Keratinocyte (primary cell): Measurements from ENCODE around the gene BBS1. TPM values are rescaled to one million over a fixed set of nuclear protein-coding genes. Genes with fewer than 3 reads are reported as not detected.
"Not testable (repeated sequence)": the region's sequence is repeated elsewhere in the genome, so short reads cannot be mapped to it uniquely, and the experiment has no call there.

ENCODE experiments used
- DNase-seq: peaks from one replicate; pipeline ENCODE4 v3.0.0-alpha.2; 2011; ENCODE audit warnings: low read depth, missing footprints, low spot score
- FAIRE-seq: peaks from 2 replicates; lab custom pipeline; 2011; peaks lifted over from hg19 to GRCh38; lab: Jason Lieb, UNC
- H2AFZ ChIP-seq: 2 replicates; pipeline ENCODE4 v1.6.0; 2012; ENCODE audit warnings: low read length, control low read depth, inconsistent platforms; ENCODE audit not compliant: control insufficient read depth
- H3K27ac ChIP-seq: 2 replicates; pipeline ENCODE4 v1.5.1; 2011; ENCODE audit warnings: low read length; ENCODE audit not compliant: control insufficient read depth, insufficient read depth
- H3K27me3 ChIP-seq: 3 replicates; pipeline ENCODE4 v1.6.0; 2011; ENCODE audit warnings: low read length; ENCODE audit not compliant: control insufficient read depth, insufficient read depth; ENCODE audit errors: extremely low read depth
- H3K36me3 ChIP-seq, 2 experiments: 2 replicates in 1 of 2; 3 replicates in 1 of 2; pipeline ENCODE4 v1.5.1; 2011; ENCODE audit warnings: low read length in 2 of 2, mild to moderate bottlenecking in 1 of 2; ENCODE audit not compliant: control insufficient read depth in 2 of 2, insufficient read depth in 2 of 2; ENCODE audit errors: extremely low read depth in 1 of 2
- H3K4me1 ChIP-seq: 3 replicates; pipeline ENCODE4 v1.5.1; 2011; ENCODE audit warnings: low read length; ENCODE audit not compliant: control insufficient read depth, insufficient read depth; ENCODE audit errors: extremely low read depth
- H3K4me2 ChIP-seq: 3 replicates; pipeline ENCODE4 v1.6.0; 2011; ENCODE audit warnings: low read depth, low read length; ENCODE audit not compliant: control insufficient read depth, insufficient read depth; ENCODE audit errors: extremely low read depth
- H3K4me3 ChIP-seq, 3 experiments: fragments of 200-600 bp in 1 of 3; sonication (generic) in 1 of 3; 2 replicates in 2 of 3; 3 replicates in 1 of 3; pipeline ENCODE4 v1.5.1; 2011 to 2016; ENCODE audit warnings: low read length in 3 of 3, mild to moderate bottlenecking in 3 of 3, control low read depth in 2 of 3, inconsistent platforms in 1 of 3, low read depth in 1 of 3, mixed read lengths in 1 of 3, mixed run types in 1 of 3, moderate library complexity in 1 of 3; ENCODE audit not compliant: control insufficient read depth in 2 of 3, insufficient read depth in 2 of 3; ENCODE audit errors: extremely low read depth in 1 of 3
- H3K79me2 ChIP-seq: 2 replicates; pipeline ENCODE4 v1.6.0; 2012; ENCODE audit warnings: low read length; ENCODE audit not compliant: control insufficient read depth, insufficient read depth
- H3K9ac ChIP-seq: 3 replicates; pipeline ENCODE4 v1.6.0; 2011; ENCODE audit warnings: low read length; ENCODE audit not compliant: control insufficient read depth, insufficient read depth; ENCODE audit errors: extremely low read depth
- H3K9me1 ChIP-seq: 3 replicates; pipeline ENCODE4 v1.6.0; 2011; ENCODE audit warnings: low read length; ENCODE audit not compliant: control insufficient read depth, insufficient read depth; ENCODE audit errors: extremely low read depth
- H3K9me3 ChIP-seq: 2 replicates; pipeline ENCODE4 v1.5.1; 2012; ENCODE audit warnings: low read depth, low read length; ENCODE audit not compliant: control insufficient read depth
- H4K20me1 ChIP-seq: 3 replicates; pipeline ENCODE4 v1.6.0; 2011; ENCODE audit warnings: low read length; ENCODE audit not compliant: control insufficient read depth, insufficient read depth; ENCODE audit errors: extremely low read depth
- EZH2 ChIP-seq: IDR thresholded peaks from one replicate; pipeline ENCODE4 v1.6.1; 2012; ENCODE audit warnings: inconsistent platforms, mild to moderate bottlenecking, low read length, moderate library complexity
- dilution Hi-C: fragments of 300-500 bp; cut with MboI; formaldehyde crosslinking; loops from one replicate; pipeline ENCODE4 v1.7.0; 2020; ENCODE audit warnings: low sequenced_read_pairs; ENCODE audit not compliant: extremely low pct_ligation_motif_present
- polyA plus RNA-seq, 5 experiments: library from polyadenylated mRNA; depleted of rRNA in 3 of 5; stranded (reverse) in 3 of 5; stranded (forward) in 1 of 5; unstranded in 1 of 5; fragments of >200 nt; gene quantifications; 1 replicate in 1 of 5; 2 replicates in 3 of 5; 3 replicates in 1 of 5; pipeline versions ENCODE4 v1.2.1 to v1.2.3, GENCODE V29; 2011 to 2012; ENCODE audit warnings: missing spikeins in 2 of 5, low read depth in 1 of 5, low replicate concordance in 1 of 5
- TF ChIP-seq, protein P1 (sequence below), 3 experiments: IDR thresholded peaks in 1 of 3; conservative IDR thresholded peaks in 1 of 3; optimal IDR thresholded peaks in 1 of 3; 2 replicates in 2 of 3; 3 replicates in 1 of 3; pipeline versions ENCODE3 to v1.5.1; 2011; ENCODE audit warnings: low read length in 3 of 3, mild to moderate bottlenecking in 3 of 3, moderate library complexity in 2 of 3, control low read depth in 1 of 3, inconsistent platforms in 1 of 3; ENCODE audit not compliant: insufficient read depth in 2 of 3; ENCODE audit errors: extremely low read depth in 1 of 3

The BBS1 gene
- polyA plus RNA-seq, 1 donor (not counting 4 experiments of a cell fraction or from before 2014, with no cell fraction given): 11.7 TPM

DNA sequence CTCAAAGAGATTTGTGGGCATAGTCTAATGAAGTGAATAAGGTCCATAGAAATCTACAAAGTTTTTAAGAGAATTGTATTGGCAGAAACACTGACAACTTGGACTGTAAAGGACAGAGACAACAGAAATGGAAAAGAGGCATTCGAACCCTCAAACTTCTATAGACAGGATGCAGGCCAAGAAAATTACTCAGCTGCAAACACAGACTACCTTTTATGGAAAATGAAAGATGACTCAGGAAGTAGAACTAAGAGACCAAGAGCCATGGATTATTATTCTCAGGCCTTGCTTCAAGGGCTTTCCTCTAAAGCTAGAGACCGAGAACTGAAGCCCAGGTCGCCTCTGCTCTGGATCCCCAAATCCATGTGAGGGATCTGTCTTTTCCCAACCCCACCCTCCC lies 47.5 kb upstream of the BBS1 start:
- Histone ChIP-seq H3K4me2 (no peak overlapping the region), H3K9me1 (no peaks in the 10 kb centered on the region), H3K27me3 (no peaks in the 10 kb centered on the region), H3K4me1 (peaks cover 7% of the 10 kb centered on the region), H3K36me3 (no peaks in the 10 kb centered on the region), H3K9me3 (no peaks in the 10 kb centered on the region), H3K27ac (no peak overlapping the region), H3K9ac (no peak overlapping the region), H4K20me1 (no peaks in the 10 kb centered on the region), H3K4me3 (no peak overlapping the region), H3K79me2 (no peaks in the 10 kb centered on the region), H2AFZ (no peak overlapping the region)
- FAIRE-seq: no peak
- TF ChIP-seq, protein P1, sequence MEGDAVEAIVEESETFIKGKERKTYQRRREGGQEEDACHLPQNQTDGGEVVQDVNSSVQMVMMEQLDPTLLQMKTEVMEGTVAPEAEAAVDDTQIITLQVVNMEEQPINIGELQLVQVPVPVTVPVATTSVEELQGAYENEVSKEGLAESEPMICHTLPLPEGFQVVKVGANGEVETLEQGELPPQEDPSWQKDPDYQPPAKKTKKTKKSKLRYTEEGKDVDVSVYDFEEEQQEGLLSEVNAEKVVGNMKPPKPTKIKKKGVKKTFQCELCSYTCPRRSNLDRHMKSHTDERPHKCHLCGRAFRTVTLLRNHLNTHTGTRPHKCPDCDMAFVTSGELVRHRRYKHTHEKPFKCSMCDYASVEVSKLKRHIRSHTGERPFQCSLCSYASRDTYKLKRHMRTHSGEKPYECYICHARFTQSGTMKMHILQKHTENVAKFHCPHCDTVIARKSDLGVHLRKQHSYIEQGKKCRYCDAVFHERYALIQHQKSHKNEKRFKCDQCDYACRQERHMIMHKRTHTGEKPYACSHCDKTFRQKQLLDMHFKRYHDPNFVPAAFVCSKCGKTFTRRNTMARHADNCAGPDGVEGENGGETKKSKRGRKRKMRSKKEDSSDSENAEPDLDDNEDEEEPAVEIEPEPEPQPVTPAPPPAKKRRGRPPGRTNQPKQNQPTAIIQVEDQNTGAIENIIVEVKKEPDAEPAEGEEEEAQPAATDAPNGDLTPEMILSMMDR (optimal IDR thresholded peaks at IDR 0.05 in 1 of 3, IDR thresholded peaks at IDR 0.05 in 1 of 3, conservative IDR thresholded peaks at IDR 0.05 in 1 of 3; ENCODE audit: extremely low read depth in 1 of 3, insufficient read depth in 2 of 3, low read length in 3 of 3): no peak
- TF ChIP-seq EZH2: no peak
- no peak for DNase-seq
- dilution Hi-C loops: no loop called here

DNA sequence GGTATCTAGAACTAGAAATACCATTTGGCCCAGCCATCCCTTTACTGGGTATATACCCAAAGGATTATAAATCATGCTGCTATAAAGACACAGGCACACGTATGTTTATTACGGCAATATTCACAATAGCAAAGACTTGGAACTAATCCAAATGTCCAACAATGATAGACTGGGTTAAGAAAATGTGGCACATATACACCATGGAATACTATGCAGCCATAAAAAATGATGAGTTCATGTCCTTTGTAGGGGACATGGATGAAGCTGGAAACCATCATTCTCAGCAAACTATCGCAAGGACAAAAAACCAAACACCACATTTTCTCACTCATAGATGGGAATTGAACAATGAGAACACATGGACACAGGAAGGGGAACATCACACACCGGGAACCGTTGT lies 46.3 kb upstream of the BBS1 start:
- H4K20me1 ChIP-seq, H2AFZ ChIP-seq, FAIRE-seq, H3K4me3 ChIP-seq, H3K9me3 ChIP-seq, H3K79me2 ChIP-seq, H3K4me1 ChIP-seq, H3K27me3 ChIP-seq, H3K4me2 ChIP-seq, H3K36me3 ChIP-seq, H3K9ac ChIP-seq, dilution Hi-C loops, DNase-seq, H3K9me1 ChIP-seq, H3K27ac ChIP-seq: not testable (repeated sequence)

DNA sequence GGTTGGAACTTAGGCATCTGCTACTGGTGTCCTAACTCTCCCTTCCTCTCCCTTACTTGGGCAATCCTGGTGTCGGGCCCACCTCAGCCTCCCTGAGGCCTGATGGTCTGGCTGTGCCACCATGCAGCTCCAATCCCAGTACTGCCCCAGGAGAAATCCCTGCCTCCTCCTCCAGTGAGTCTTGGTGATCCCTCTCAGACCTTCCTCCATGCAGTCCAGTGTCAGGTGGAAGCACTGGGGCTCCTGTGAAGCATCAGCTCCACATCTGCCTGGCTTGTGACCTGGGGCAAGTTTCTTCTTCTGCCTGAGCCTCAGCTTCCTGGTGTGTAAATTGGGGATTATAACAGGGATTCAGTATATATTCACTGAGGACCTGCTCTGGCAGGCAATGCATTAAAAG lies 45.5 kb upstream of the BBS1 start:
- Histone ChIP-seq H3K9me1 (no peaks in the 10 kb centered on the region), H3K9ac (no peak overlapping the region), H4K20me1 (no peaks in the 10 kb centered on the region), H3K27me3 (no peaks in the 10 kb centered on the region), H3K4me2 (no peak overlapping the region), H3K36me3 (peaks cover 0 to 7% of the 10 kb centered on the region in 2 experiments), H2AFZ (no peak overlapping the region), H3K4me1 (peaks cover 7% of the 10 kb centered on the region), H3K9me3 (no peaks in the 10 kb centered on the region), H3K79me2 (no peaks in the 10 kb centered on the region), H3K27ac (no peak overlapping the region), H3K4me3 (no peak overlapping the region)
- dilution Hi-C loops: no loop called here
- TF ChIP-seq, protein P1 (optimal IDR thresholded peaks at IDR 0.05 in 1 of 3, IDR thresholded peaks at IDR 0.05 in 1 of 3, conservative IDR thresholded peaks at IDR 0.05 in 1 of 3; ENCODE audit: extremely low read depth in 1 of 3, insufficient read depth in 2 of 3, low read length in 3 of 3): no peak
- no peak for TF ChIP-seq EZH2
- FAIRE-seq: no peak
- DNase-seq: no peak
